H4 (cell line): ENCODE data around the gene C1GALT1C1. TPM values are rescaled to one million over a fixed set of nuclear protein-coding genes. Genes with fewer than 3 reads are reported as not detected.
"Not testable (repeated sequence)": the region's sequence is repeated elsewhere in the genome, so short reads cannot be mapped to it uniquely, and the experiment has no call there.

Experiments used
- DNase-seq: peaks from one replicate; pipeline ENCODE4 v3.0.0-alpha.2; 2015; ENCODE audit warnings: low spot score
- total RNA-seq: library from RNA; depleted of rRNA; stranded (reverse); fragments of >200 nt; shearing (Covaris generic); gene quantifications from 2 replicates; pipeline ENCODE4 v1.2.3, GENCODE V29; 2014; rRNA removed

C1GALT1C1 gene
- total RNA-seq: 41.5 and 42.0 TPM in 2 replicates

DNA sequence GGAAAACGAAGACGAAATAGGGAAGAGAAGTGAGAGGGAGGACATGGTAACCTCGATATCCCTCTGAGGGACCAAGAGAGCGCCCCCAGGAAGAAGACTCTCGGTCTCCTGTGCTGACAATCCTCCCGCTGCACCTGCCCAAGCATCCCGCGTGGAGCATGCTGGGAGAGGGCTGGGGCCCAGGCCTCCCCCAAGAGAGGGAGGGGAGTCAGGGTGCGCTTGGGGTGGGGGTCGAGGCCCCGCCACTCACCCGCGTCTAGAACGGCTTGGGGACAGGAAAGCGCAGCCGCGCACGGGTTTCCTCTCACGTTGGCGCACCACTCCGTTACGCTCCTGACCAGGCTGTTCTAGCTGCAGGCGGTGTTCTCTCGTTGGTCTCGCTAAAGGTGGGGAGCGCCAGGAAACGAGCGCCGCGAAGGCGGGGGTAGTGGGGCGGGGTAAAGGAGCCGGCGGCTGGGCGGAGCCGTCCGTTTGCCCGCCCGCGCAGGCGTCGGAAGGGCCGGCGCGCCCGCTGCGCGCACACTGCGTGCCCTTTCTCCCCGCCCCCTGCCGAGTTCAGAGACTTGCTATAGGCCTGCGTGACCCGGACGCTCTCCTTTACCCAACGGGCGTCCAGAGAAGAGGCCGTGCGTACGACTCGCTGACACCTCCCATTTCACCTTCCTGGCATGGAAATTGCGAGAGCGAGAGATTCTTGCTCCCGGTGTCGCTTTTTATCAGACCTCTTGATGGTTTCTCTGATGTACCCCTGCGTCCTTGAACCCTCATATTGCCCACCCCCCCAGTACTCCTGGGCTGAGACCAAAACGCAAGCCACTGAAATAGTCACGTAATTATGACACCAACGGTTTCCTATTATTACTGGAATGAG, at the start of gene C1GALT1C1:
C1GALT1C1 (minus strand) TSS at position 388 of the 871 bp plus-strand sequence. CDS start 2,888 bp downstream, outside the sequence.
- DNase-seq: peak; percentile 92

DNA sequence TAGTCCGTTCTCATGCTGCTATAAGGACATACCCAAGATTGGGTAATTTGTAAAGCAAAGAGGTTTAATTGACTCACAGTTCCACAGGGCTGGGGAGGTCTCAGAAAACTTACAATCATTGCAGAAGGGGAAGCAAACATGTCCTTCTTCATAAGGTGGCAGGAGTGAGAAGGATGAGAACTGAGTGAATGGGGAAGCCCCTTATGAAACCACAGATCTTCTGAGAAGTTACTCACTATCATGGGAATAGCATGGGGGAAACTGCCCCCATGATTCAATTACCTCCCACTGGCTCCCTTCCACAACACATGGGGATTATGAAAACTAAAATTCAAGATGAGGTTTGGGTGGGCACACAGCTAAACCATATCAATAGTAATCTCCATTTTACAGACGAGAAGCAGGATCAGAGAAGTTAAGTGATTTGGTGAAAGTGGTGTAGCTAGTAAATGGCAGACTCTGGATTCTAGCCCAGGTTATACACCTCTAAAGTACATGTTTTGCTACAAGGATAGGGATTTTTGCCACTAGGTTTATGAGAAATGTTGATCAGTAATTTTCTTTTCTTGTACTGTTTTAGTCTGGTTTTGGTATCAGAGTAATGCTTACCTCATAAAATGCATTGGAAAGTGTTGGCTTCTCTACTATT, 47.3 kb upstream of the C1GALT1C1 start:
- DNase-seq: no peak

DNA sequence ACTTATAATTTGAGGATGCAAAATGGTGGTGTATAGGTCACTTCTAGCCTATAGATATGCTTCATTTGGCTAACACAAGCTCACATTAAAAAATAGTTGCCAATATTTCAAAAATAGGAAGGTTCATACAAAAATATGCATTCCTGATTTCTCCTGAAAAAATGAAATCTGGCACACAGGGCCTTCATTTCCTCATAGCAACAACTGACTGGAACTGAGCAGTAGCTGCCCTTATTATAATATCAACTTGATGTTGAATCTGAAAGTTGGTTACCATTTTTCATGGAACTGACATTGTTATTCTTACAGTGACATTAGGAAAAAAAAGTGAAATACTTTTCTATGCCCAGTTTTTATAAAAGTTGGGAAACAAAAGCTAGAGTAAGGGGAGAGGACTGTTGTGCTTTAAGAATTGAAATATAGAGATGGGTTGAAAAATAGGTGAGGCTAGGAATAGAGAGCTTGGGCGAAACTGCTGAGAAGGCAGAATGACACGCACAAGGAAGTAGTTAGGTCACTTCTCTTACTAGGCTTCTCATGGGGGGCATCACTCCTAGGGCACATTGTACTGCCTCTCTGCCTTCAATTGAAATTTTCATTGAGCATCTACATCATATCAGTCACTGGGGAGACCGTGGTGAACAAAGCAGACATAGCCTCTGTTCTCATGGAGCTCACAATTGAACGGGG, 43.1 kb upstream of the C1GALT1C1 start:
- no peak for DNase-seq

DNA sequence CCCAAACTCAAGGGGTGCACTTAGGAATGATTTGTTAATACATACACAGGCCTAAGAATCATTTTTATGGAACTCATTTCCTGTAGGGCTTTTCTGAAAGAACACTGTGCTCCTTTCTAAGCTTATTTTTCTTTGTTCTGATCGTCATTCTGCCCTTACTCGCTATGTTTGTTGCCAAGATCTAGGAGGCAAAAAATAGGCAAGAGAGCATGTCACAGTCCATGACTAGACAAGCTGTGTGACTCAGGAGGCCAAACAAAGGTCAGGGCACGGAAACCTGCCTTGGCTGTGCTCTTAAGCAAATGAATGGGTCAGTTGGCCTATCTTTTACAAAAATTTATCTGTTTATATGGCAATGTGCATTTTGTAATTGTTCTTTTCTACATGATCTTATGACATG, 42.5 kb upstream of the C1GALT1C1 start:
- DNase-seq: peak; percentile 73

DNA sequence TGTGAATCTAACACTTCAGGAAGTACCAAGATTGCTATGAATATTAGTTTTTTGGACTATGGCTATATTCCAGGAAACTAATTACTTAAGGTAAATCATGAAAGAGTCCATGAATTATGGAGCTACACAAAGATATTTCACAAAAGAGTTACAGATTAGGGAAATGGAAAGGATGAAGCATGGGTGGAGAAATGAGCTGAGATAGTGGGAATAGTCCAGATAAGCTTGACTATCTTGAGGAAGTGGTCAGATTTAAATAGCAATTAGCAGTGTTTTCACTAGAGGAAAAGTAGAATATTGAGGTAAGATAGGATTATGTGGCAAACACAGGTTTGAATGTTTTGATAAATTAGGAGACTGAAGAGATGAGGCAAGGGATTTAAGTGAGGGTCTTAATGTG, 42.1 kb upstream of the C1GALT1C1 start:
- no peak for DNase-seq

DNA sequence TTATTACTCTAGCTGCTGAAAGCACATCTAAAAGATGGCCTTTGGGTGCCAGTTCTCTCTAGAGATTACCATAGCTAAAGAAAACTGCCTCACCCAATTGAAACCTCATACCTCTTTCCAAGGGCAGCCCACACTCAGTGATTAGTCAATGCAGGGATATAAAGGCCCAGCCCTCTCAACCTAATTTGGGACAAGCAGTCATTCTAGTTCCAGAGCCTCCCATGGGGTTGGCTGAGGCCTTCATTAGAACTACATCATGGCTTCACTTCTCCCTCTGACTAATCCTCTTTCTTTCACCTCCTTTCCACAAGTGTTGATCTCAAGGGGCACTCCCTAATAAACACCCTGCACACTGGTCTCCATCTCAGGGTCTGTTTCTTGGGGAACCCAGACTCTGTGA, 38.5 kb upstream of the C1GALT1C1 start:
- no peak for DNase-seq

DNA sequence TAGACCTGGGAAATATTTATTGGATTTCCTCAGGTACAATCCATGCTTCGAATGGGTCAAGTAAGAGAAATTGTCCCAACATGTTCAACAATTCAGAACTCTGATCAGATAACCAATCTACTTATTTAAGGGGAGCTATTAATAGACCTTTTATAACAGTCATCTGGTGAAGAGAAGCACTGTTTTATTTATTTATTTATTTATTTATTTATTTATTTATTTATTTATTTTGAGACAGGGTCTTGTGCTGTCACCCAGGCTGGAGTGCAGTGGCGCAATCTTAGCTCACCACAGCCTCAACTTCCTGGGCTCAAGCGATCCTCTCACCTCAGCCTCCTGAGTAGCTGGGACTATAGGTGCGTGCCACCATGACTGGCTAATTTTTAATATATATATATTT, 34.7 kb upstream of the C1GALT1C1 start:
- not testable (repeated sequence) for DNase-seq

DNA sequence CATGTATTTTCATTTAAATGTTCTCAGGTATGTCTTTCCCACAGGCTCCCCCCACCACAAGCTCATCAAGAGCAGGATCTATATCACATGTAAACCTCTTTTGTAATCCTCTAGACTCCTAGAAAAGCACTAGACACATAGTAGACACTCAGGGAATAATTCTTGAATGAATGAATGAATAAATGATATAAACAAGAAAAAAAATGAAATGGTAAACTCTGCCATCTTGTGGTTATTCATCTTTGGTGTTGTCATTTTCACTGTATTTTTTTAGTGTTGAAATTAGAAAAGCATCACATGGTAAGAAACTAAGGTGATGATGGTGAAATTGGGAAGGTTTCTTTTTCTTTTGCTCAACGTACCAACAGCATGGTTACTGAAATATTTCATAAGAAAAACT, 34.2 kb upstream of the C1GALT1C1 start:
- DNase-seq: peak; percentile 8

DNA sequence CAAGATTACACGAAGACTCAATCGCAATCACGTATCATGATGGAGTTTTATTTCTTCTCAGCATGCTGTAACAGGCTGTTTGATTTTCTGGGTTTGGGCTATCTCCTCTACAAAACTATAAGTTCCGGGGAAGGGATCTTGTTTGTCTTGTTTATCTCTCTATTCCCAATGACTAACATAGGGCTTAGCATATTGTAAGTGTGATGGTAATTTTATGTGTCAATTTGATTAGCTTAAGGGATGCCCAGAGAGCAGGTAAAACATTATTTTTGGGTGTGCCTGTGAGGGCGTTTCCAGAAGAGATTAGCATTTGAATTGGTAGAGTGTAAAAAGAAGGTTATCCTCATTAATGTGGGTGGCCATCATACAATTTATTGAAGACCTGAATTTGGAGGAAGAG, 32.8 kb upstream of the C1GALT1C1 start:
- DNase-seq: no peak

DNA sequence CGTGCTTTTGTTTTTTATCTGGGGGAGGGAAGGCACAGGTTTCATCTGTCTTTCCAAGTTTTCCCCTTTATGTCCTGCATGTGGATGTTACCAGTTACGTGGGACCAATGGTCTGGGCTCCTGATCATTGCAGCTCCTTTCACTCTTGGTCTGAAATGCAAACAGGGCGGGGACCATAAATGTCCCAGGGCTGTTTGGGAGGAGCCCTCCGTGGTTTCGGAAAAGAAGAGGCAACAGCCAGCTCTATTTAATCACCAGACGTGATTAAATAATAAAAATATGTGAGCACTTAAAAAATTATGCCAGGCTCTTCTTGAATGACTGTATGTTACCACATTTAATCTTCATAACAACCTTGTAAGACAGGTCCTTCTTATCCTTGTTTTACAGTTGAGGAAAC, 30.8 kb upstream of the C1GALT1C1 start:
- DNase-seq: no peak

DNA sequence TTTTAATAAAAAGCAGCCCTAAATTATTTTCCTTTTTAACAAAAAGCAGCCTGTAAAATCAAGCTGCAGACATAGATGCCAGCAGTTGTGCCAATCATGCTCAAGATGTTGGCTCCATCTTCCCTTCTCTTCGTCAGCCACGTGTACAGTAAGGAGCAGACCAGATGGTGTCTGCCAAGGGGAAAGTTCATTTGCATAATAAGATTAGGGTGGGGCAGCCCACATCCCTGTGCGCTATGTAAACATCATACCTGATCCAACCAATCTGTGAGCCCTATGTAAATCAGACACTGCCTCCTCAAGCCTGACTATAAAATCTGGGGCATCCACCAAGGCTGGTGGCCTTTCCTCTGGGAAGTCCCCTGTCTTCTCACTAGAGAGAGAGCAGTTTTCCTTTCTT, 23.1 kb upstream of the C1GALT1C1 start:
- DNase-seq: peak; percentile 40

DNA sequence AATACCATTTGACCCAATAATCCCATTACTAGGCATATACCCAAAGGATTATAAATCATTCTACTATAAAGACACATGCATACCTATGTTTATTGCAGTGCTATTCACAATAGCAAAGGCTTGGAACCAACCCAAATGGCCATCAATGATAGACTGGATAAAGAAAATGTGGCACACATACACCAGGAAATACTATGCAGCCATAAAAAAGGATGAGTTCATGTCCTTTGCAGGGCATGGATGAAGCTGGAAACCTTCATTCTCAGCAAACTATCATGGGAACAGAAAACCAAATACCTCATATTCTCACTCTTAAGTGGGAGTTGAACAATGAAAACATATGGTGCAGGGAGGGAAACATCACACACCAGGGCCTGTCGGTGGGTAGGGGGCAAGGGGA, 22.4 kb upstream of the C1GALT1C1 start:
- DNase-seq: not testable (repeated sequence)

DNA sequence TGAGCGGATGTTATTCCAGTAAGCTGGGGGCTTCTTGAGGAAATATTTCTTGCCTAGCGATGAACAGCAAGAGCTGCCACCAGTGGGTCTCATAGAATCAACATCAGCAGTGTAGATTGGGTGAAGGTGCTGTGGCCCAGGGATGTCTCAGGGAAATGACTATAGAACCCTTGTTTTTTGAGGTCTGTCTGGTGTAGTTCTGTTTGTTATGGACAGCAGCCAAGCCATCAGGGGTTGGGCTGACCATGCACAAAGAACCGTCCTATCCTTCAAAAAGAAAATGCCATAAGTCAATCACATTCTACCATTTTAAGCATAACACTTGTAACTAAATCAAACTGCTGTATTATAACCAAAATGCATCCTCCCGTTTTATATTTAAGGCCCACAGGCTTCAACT, 17.3 kb upstream of the C1GALT1C1 start:
- no peak for DNase-seq

DNA sequence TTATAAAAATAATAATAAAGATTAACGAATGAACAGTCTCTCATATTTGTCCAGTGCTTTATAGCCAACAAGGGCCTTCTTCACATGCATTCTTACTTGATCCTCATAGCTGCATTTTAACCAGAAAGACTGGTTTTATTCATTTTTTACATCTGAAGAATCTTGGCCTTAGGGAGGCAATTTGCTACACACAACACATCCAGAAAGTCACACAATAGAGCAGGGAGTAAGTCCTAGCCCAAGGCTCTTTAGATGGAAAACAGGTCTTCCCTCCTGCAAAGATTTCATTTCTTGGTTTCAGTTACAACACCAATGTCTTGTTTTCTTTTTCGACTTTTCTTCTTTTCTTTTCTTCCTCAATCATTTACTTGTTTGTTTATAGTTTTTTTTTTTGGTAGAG, 13.0 kb upstream of the C1GALT1C1 start:
- no peak for DNase-seq

DNA sequence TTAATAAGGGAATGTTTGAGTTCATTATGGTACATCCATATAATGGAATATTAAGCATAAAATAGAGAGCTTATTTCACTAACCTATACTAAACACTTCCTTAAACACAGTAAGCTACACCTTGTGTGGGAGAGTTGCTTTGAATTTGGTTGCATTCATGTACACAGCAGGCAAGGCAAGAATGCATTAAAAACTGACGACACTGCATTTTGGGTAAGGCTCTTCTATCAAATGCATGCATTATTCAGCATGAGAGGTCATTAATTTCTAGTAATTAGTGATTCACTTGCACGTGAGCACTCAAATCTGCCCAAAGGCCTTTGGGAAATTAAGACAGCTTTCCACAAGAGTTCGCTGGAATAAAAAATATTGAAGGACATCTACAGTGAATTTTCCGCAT, 8.8 kb upstream of the C1GALT1C1 start:
- no peak for DNase-seq

DNA sequence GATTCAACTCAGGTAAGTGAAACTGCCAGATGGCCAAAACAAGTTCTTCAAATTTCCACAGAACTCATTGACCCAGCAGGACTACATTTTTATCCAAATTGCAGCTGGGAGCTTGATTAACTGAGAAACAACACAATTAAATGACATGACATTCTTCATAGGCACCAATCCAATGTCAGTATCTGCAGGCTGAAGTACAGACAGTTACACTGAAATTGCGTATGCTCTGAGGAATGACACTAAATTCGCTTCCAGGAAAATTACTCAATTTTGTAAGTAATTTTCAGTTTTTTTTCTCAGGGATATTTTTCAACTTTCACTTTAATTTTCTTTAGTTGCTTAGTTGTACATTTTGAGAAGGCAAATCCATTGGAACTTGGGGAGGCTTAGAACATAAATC, 4.5 kb downstream of the C1GALT1C1 start:
- no peak for DNase-seq

DNA sequence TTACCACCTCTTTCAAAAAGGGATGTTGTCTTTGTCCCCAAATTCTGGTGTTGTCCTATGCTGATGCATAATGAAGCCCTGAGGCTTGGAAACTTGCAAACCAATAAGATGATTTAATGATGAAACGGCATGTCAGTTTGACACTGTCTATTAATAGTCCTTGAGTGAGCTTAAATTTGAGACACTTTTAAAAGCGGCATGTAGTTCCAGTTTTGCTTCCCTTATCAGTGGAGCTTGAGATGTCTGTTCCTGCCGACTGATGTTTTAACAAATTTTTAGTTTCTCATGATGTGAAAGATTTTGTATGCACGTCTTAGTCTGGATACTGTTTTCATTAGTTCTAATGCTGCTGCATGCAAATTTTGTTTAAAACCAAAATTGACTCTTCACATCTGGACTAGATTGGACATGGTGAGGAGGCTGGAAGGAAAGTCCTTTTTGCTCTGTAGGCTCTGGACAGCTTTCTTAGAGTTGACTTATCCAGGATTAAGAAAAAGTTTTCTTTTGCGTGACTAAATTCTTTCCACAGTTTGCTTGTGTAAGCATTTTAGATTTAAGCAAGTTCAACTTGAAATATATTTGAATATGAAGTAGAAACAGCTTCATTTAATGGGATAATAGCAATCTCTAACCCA, 11.7 kb downstream of the C1GALT1C1 start:
- DNase-seq: no peak

DNA sequence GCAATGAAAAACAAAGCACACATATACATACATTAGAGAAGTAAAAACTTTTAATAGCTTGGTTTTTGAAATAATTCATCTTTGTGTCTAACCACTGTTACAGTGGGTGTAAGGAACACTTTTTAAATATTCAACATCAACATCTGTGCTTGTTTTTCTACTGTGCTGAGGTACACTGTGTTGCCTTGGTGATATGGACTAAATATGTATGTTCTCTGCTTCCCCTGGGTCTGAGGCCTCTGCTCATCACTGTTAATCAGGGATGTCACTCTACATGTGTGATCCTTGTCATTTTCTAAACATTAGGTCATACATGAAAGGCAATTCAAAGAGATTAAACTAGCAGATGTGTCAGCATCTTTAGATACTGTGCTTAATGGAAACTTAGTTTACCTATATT, 15.0 kb downstream of the C1GALT1C1 start:
- DNase-seq: no peak

DNA sequence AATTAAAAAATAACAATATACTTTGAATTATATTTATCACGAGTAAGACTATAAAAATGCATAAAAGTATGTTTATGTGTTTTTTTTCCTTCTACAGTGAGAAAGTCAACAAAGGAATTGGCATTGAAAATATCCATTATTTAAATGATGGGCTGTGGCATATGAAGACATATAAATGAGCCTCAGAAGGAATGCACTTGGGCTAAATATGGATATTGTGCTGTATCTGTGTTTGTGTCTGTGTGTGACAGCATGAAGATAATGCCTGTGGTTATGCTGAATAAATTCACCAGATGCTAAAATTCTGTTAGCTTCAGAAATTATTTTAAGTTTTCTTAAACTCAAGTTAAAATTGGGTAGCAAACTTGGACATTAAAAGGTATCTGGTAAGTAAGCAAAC, 17.8 kb downstream of the C1GALT1C1 start:
- no peak for DNase-seq

DNA sequence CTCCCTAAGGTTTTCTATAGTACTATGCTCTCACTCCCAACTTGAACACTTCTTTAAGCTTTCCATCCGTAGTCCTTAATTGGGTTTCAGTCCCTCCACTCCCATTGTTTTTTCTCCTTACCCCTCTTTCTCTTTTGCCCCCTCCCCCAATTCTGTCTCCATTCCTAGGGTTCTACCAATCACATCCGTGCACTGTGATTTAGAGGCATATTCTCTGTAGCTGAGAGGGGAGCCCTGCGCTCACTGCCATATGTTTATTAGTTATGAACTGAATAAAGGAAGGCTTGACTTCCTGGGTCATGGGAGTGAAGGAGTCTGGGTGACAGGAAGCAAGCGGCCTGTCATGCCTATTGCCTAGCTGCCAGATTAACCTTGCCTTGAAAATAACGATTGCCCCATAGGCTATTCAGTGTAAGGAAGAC, 25.5 kb downstream of the C1GALT1C1 start:
- DNase-seq: peak; percentile 26

DNA sequence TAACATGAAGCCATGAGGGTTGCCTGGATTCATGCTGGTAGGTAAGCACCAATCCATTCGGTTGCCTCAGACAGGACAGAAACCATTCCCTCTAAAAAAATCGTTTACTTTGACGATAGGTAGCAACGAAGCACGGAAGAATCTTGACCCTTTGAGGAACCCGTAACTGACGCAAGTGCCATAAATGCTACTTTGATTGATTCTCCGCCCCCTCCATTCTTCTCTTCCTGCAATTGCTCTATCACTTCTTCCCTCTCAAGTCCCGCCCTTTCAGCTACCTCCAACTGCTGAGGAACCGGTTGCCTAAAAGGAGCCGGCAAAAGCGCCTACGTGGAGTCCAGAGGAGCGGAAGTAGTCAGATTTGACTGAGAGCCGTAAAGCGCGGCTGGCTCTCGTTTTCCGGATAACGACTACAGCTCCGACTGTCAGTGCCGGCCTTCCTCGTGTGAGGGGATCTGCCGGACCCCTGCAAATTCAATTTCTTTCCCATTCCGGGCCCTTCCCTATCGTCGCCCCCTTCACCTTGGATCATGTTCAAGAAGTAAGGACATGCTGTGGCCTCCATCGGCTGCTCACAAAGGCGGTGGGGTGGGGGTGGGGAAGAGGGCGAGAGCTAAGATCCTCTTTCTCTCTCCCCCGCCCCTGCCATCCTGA, 26.0 kb downstream of the C1GALT1C1 start, which contains the start of gene MCTS1:
MCTS1 (plus strand) TSS at position 395 of the 654 bp plus-strand sequence; CDS start at position 531, 136 bp downstream.
- DNase-seq: peak; percentile 96
